GM18508 (cell line): ENCODE measurements around the gene SMAD6.

Source experiments
- ATAC-seq: cut with Tn5 transposase; IDR thresholded peaks from one replicate; pipeline ENCODE4 v1.9.1; 2021; ENCODE audit warnings: moderate number of reproducible peaks; ENCODE audit not compliant: insufficient read depth, unreplicated experiment

SMAD6 gene

DNA sequence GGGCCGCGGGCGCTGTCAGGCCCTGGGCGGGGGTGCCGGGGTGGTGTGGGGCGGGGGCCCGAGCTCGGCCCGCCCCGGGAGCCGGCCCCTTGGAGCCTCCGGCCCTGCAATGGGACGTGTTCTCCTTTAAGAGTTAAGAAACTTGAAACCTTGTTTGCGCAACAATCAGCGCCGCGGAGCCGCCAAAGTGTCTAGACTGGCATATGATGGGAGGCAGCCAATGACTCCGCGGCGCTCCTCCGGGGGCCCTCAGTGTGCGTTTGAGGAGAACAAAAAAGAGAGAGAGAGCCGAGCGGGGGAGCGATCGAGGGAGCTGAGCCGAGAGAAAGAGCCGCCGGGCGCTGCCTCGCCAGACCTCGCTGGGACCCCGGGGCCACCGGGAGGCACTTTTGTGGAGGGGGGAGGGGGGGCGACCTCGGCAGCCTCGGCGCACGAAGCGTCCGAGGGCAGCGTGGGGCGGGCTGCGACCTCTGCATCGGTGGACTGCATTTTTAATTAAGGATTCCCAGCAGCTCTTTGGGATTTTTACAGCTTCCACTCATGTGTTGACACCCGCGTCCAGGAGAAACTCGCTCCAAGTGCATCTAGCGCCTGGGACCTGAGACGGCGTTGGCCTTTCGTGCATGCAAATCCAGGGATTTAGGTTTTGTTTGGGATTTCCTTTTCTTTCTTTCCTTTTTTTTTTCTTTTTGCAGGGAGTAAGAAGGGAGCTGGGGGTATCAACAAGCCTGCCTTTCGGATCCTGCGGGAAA, at the start of gene SMAD6:
Gene SMAD6 (plus strand): TSS at position 202 of the 752 bp plus-strand sequence. CDS start 1,023 bp downstream, outside the sequence.
- no peak for ATAC-seq

DNA sequence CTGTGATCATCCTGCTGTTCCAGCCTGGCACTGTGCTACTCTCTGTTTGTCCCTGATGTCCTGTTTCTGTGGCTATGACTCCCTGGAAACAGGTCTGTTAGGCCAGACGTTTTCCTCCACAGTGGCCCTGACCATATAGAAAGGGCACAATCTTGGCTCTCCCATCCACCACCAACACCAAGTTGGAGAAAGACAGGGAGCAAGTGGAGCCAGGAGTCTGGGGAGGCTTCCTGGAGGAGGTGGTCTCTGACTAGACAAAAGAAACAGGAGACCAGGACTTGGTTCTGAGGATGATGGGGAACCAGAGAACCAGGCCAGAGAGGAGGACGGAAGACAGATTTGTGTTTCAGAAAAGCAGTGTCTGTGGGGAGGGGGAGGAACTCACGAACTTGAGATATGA, 49.2 kb upstream of the SMAD6 start:
- ATAC-seq = no peak

DNA sequence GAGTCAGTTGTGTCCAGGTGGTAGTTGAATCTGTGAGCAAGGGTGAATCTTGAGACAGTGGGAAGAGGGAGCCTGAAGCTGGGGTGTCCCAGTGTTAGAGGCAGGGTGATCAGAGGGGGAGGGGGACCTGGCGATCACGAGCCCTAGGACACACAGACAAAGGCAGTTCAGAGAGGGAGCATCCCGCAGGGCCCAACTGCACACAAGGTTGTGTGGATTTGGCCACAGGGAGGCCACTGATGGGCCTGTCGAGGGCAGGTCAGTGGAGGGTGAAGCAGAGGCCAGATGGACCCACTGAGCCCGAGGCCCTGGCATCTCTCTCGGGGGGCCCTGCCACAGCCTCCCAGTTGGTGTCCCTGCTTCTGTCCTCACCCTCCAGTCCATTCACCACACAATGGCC, 48.6 kb upstream of the SMAD6 start:
- ATAC-seq = no peak

DNA sequence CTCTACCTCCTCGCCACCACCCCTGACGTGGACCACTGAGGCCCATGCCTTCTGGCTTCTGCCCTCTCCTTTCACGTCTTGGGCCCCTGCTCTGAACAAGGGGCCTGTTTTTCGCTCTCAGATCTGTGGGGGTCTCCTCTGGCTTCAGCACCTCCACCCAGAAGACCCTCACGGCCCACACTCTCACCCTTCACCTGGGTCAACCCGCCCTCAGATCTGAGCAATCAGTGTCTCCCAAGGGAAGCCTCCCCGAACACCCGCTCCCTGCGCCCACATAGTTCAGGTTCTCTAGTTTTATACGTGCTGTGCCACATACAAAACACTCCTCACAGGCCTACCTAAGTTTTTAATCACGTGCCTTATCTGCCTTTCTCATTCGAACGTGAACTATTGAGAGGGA, 48.2 kb upstream of the SMAD6 start:
- ATAC-seq = no peak

DNA sequence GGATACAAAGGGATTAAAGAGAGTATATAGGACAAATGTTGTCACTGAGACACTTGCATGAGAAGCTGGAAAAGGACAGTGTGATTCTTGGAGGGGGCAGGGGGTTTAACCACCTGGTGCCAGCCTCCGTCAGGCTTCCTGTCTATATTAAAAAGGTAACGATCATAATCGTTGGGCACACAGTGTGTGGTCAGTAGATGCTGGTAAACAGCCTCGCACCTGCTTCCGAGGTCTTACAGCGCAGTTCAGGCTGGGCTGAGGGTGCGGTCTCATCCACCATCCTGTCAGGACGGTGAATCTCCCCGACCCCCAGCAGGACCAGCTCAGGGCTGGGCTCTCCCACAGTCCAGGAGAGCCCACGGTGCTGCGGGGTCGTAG, 47.7 kb upstream of the SMAD6 start:
- ATAC-seq = no peak

DNA sequence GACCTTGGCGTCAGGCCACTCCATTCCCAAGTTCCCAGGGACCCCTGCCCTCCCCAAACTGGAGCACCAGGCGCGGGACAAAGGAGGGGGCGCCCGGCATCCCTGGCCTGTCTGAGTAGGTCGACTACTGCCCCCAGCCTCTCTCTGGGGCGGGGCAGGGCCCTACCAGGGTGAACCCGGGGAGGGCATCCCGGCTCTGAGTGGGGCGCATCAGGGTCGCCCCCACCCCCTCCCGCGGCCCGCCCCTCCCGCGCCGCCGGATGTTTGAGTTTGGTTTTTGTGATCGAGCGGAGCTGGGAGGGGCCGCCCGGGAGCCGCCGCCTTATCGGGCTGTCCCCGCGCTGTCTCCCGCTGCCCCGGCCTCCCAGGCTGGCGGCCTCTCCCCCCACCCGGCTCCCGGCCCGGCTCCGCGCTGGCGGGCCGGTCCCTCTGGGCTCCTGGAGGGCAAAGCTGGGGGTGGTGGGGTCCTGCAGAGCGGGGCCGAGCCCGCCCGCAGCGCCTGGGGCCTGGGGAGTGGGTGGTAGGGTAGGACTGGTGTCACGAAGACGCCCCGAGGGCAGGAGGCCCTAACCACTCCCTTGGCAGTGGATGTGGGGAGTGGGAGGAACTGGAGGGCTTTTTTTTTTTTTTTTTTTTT, 47.2 kb upstream of the SMAD6 start:
- no peak for ATAC-seq

DNA sequence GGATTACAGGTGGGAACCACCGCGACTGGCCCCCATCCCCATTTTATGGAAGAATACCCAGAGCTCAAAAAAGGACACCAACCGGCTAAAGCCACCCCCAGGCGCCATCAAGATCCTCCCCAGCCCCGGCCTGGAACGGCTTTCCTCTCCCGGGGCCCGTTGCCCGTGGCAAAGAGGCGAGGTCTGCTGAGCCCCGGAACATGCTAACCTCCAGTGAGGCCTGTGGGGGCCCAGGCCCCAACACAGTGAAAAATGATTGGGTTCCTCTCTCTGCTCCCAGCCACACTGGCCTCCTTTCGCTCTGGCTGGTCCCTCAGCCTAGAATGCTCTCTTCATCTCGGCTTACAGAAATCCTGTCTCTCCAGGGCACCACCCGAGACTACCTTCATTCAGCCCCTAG, 46.5 kb upstream of the SMAD6 start:
- ATAC-seq = no peak

DNA sequence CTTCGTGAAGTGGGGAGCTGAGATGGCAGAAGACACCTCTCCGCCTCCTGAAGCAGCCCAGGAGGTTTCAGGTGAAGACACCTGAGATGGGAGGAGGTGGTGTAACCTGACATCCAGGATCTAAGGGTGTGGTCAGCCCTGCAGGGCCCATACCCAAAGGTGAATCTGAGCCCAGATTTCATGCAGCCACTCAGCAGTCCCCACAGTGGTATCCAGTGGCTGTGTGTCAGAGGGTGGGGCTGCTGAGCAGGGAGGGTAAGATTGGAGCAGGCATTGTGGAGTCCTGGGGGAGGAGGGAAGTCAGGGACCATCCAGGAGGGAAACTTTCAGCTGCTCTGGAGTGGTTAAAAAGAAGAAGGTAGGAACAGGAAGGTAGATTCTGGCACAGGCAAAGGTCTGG, 46.0 kb upstream of the SMAD6 start:
- ATAC-seq = no peak

DNA sequence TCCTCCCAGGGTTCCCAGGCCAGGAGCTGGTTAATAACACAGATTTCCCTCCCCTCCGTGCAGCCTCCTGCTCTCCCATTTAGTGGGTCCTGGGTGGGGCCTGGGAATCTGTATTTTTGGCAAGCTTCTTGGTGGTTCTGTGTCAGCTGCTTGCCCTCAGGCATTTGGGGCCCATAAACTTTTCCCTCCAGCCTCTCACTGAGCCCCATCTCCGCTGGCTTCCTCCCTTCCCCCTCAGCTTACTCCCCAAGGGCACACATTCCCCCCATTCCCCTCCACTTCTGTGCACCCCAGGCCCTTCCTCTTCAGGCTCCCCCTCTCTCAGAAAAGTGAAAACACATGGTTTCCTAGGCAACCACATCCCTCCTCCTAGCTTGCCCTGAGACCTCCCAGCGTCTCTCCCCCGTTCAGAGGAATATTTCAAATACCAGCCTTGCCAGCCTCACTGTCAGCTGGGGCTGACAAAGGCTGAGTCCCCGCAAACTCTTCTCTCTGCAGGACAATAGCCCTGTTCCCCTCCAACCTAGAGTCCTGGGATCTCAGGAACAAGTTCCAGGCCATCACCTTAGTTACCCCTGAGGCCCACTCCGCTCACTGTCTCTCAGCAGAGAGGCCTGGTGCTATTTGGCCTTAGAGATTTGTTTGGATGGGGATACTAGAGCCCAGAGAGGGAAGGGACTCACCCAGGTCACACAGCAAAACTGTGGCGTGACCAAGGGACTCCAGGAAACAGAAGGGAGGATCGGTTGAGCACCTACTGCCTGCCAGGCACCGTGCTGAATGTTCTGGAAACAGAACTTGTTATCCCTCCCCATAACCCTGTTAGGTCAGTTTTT, 44.6 kb upstream of the SMAD6 start:
- ATAC-seq = no peak

DNA sequence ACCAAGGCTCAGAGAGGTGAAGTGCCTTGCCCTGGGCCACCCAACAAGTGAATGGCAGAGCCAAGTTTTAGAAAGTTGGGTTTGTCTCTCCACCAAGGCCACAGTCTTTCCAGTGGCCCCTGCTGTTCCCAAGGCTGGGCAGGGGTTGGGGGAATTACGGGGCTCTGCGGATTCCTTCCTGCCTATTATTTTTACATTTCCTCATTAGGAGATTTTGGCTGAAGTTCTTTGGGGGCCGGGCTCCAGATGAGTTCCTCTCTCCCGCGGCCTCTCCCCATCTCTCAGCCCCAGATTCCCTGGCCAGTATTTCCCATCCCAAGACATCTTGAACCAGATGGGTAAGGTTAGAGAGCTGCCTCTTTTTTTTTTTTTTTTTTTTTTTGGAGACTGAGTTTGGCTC, 44.0 kb upstream of the SMAD6 start:
- no peak for ATAC-seq

DNA sequence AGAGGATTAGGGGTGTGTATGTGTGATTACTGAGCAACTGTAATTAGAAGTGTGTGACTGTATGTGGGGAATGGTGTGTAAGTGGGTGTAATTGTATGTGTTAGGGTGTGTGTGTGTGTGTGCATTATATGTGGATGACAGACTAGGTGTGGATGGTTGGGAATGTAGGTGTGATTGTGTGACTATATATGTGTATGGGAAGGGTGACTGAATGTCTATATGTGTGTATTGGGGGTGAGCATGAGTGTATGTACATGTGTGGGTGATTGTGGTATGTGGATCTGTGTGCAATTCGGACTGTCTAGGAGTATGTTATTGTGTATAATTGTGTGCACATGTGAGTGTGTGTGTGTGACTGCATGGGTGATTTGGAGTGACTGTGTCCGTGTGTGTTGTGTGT, 43.2 kb upstream of the SMAD6 start:
- ATAC-seq = no peak

DNA sequence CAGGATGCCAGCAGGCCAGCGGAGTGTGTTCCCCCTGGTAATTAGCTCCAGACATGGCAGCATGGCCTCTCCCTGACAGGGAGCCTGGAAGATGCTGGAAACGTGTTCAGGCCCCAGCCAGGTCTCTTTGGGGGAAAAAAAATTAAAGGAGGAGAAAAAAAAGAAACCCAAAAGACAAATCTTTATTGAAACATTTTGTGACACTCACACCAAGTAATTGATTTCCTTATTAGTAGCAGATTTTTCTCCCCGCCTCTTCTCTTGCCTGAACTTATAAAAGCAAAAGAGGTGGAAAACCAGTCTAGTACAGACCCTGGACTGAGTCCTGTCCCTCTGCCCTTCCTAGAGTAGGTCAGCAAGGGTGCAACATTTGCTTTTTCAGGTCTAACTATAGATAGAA, 42.7 kb upstream of the SMAD6 start:
- no peak for ATAC-seq

DNA sequence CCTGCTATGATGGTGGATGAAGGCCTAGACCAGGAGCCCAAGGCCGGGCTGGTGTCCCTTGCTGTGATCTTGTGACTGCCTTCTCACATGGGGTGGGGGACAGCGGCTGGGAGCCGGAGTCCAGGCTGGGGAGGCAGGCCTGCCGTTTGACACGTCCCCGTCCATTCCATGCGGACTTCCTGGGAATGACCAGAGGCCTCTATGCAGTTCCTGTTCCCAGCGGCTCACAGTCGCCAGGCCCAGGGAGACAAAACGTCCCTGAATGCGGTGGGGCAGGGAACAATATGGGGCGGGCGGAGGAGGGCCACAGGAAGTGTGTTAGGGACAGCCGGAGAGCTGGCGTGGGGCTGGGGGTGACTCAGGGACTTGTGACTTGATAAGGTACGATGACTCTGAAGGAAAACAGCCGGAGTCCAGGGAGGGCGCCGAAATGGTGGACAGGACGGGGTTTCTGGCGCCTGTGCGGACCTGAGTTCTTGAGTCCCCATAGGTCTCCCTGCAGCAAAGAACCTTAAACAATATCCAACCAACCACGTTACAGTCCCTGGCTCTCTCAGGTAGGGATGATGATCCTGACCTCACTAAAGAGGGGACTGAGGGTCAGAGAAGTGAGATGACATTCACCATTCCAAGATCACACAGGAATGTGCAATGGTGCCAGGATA, 40.5 kb upstream of the SMAD6 start:
- no peak for ATAC-seq

DNA sequence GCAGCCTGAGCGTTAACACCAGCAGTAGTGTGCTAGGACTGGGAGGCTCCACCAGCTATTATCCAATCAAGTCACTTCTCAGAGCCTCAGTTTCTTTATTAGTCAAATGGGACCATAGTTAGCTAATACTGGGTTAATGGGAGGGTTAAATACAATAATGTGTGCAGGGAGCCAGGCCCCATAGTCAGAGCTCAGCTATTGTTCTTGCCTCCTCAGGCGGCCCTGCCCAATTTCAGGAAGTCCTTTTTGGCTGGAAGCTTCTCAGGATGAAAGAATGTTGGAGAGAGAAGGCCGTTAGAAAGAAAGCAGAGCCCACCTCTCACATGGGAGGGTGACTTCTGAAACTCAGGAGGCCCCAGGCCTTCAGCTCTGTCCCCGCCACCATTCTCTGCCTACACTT, 39.5 kb upstream of the SMAD6 start:
- ATAC-seq = no peak

DNA sequence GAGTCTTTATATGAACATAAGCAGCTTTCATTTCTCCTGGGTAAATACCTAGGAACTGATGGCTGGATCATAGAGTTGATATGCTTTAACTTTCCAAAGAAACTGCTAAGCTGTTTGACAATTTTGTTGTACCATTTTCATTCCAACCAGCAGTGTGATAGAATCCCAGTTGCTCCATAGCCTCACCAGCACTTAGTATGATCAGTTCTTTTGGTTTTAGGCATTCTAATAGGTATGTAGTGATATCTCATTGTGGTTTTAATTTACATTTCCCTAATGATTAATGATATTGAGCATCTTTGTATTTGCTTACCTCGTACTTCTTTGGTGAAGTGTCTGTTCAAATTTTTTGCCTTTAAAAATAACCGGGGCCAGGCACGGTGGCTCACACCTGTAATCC, 38.4 kb upstream of the SMAD6 start:
- no peak for ATAC-seq

DNA sequence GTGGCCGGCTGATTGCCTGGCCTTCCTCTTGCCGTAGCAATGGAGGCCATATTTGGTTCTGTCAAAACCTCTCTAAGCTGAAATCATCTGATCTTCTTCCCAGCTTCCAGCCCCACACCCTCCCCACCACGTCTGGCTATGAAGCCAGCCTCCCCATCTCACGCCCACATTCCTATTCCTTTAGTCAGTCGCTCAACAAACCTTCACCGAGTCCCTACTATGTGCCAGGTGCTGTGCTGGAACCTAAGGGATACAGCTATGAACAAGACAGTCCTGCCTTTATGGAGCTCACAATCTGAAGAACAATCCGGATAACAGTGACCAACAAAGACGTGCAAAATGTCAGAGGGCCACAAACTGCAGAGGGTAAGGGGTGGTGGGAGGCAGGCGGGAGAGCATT, 31.9 kb upstream of the SMAD6 start:
- ATAC-seq = no peak

DNA sequence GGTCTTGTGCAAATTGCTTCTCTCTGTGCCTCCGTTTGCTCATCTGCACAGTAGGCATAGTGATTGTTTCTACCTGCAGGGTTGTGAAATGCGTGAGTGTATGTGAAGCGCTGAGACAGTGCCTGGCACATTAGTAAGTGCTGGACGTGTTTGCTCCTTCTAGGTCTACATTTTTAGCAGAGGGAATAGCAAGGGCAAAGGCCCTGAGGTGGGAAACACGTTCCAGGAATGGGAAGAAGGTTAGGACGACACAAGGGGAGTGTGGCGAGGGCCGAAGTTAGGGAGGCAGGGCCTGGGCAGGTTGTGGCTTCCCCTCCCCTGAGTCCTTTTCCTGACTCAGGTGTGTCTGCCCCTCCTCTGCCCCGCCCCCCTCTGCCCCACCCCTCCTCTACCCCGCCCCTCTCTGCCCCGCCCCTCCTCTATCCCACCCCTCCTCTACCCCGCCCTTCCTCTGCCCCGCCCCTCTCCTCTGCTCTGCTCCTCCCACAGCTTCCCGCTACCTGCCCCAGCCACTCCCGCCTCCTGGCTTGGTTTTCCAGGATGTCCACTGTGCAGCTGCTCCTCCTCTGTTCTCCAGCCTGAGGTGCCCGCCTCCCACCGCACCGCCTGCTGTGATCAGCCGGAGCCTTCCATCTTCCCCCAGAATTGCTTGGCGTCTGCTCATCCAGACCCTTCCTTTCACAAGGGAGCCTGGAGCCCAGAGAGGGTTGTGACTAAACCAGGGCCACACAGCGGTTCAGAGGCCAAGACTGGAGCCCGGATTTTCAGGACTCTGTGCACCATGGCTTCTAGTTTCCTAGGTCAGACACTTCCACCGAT, 31.1 kb upstream of the SMAD6 start:
- no peak for ATAC-seq

DNA sequence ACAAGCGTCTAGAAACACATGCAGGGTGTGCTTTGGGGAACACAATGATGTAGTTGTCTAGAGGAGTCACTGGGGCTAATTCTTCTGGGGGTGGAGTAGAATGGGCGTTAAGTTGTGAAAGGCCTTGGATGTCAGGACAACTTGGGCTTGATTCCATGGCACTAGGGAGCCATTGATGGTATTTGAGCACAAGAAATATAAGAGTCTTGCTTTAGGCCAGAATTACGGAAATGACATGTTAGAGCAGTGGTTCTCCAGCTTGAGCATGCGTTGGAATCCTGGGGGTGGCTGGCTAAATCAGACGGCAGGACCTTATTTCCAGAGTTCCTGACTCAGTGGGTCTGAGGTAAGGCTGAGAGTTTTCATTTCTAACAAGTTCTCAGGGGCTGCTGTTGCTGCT, 29.2 kb upstream of the SMAD6 start:
- ATAC-seq = no peak

DNA sequence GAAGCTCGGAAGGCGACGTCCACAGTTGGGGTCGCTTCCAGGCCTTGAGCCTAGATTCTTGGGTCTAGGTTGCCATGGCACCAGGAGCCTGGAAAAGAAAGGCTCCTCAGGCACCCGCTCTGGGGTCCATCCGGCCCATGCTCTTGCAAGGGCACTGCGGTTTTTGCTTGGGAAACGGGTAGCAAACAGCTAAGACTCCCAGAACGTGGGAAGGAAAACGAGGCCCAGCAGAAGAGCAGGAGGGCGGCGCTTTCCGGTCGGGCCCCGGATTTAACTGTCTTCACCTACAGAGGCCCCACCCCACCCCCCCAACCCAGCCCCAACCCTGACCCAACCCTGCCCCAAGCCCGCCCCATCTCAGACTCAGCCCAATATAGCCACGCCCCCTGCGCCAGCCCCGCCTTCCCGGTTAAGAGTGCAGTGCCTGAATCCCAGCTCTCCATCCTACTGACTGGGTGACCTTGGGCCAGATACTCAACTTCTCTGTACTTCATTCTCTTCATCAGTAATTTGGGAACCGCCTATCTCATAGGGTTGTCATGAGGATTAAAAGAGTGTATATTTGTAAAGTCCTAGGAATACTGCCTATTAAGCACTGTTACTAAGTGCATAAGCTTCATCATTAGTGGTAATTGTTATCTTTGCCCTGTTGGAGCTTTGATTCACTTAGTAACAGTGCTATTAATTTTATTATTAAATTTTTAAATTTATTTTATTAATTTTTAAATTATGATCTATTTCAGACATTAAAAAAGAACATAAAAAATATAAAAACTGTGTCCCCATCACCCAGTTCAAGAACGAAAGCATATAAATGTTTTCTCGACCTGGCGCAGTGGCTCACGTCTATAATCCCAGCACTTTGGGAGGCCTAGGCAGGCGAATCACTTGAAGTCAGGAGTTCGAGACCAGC, 28.4 kb upstream of the SMAD6 start:
- ATAC-seq = no peak
